Neural cell (in vitro differentiated cells): ENCODE results near the gene DYNLT2.

ENCODE experiments used
- CTCF ChIP-seq: fragments of 450-650 bp; IDR thresholded peaks from 2 replicates; pipeline ENCODE4 v1.5.1; 2014; ENCODE audit warnings: antibody characterized with exemption, mild to moderate bottlenecking, moderate library complexity; ENCODE audit not compliant: poor library complexity, severe bottlenecking
- EP300 ChIP-seq: fragments of 450-650 bp; conservative IDR thresholded peaks from 2 replicates; pipeline ENCODE4 v1.6.1; 2014; ENCODE audit warnings: antibody characterized with exemption, mild to moderate bottlenecking, moderate library complexity; ENCODE audit not compliant: poor library complexity, severe bottlenecking
- EZH2 ChIP-seq: fragments of 200-600, 300-800 bp; shearing (Covaris generic), sonication (generic); IDR thresholded peaks from 2 replicates; pipeline ENCODE4 v1.6.1; 2014; ENCODE audit warnings: antibody characterized with exemption, low read length, borderline replicate concordance, mild to moderate bottlenecking; ENCODE audit not compliant: insufficient read depth, poor library complexity, severe bottlenecking
- MXI1 ChIP-seq: fragments of 450-650 bp; conservative IDR thresholded peaks from 2 replicates; pipeline ENCODE4 v1.6.1; 2014; ENCODE audit warnings: antibody characterized with exemption, mild to moderate bottlenecking; ENCODE audit not compliant: poor library complexity, severe bottlenecking
- POLR2AphosphoS5 ChIP-seq: IDR thresholded peaks from 2 replicates; pipeline ENCODE4 v1.6.1; 2012
- RAD21 ChIP-seq: fragments of 450-650 bp; conservative IDR thresholded peaks from 2 replicates; pipeline ENCODE4 v1.6.1; 2014; ENCODE audit warnings: antibody characterized with exemption, mild to moderate bottlenecking, moderate library complexity
- REST ChIP-seq: IDR thresholded peaks from 2 replicates; pipeline ENCODE4 v1.6.1; 2012; ENCODE audit warnings: borderline replicate concordance
- SMC3 ChIP-seq: fragments of 450-650 bp; conservative IDR thresholded peaks from 2 replicates; pipeline ENCODE4 v1.6.1; 2014; ENCODE audit warnings: antibody characterized with exemption, mild to moderate bottlenecking, moderate library complexity; ENCODE audit not compliant: poor library complexity

GRCh38 chr6:169746556-169746955, 4.8 kb downstream of the DYNLT2 start:
- TF ChIP-seq CTCF (no peak), POLR2AphosphoS5 (no peak), RAD21 (no peak), EZH2 (no peak), SMC3 (no peak), EP300 (no peak), REST (no peak), MXI1 (no peak)
